Endothelial cell of umbilical vein (primary cell): ENCODE measurements around the gene SRSF6.

ENCODE experiments used
- GATA2 ChIP-seq: IDR thresholded peaks from 2 replicates; pipeline ENCODE4 v1.7.0; 2011; ENCODE audit warnings: low read depth, mild to moderate bottlenecking, moderate library complexity, mixed read lengths, low read length; ENCODE audit not compliant: insufficient read length, insufficient read depth
- TF ChIP-seq, protein P1 (sequence below), 2 donors: IDR thresholded peaks; 1 replicate in 1 of 2; 2 replicates in 1 of 2; pipeline ENCODE4 v1.5.1; 2011; ENCODE audit warnings: low read length in 2 of 2, mild to moderate bottlenecking in 2 of 2, moderate library complexity in 2 of 2, control low read depth in 1 of 2, inconsistent platforms in 1 of 2, low read depth in 1 of 2; ENCODE audit not compliant: insufficient read depth in 1 of 2; ENCODE audit errors: extremely low read depth in 1 of 2

DNA sequence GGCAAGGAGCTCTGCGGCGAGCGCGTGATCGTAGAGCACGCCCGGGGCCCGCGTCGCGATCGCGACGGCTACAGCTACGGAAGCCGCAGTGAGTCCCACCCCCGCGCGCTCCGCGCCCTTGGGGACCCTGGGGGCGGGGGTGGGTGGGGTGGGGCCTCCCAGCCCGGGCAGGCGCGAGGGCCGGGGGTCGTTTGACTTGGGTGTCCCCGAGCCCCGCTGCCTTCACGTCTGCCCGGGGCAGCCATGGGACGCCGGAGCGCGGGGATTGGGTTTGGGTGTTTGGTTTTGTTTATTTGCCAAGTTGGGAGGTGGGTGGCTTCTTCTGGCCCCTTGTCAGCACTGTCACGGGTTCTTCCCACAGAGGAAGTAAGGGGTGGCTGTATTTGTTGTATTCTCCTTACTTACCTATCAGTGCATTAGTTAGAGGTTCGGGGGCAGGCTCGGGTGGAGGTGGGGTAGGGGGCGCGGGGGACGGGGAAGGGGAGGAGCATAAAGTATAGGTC, 777 bp downstream of the SRSF6 start:
- TF ChIP-seq, protein P1, sequence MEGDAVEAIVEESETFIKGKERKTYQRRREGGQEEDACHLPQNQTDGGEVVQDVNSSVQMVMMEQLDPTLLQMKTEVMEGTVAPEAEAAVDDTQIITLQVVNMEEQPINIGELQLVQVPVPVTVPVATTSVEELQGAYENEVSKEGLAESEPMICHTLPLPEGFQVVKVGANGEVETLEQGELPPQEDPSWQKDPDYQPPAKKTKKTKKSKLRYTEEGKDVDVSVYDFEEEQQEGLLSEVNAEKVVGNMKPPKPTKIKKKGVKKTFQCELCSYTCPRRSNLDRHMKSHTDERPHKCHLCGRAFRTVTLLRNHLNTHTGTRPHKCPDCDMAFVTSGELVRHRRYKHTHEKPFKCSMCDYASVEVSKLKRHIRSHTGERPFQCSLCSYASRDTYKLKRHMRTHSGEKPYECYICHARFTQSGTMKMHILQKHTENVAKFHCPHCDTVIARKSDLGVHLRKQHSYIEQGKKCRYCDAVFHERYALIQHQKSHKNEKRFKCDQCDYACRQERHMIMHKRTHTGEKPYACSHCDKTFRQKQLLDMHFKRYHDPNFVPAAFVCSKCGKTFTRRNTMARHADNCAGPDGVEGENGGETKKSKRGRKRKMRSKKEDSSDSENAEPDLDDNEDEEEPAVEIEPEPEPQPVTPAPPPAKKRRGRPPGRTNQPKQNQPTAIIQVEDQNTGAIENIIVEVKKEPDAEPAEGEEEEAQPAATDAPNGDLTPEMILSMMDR (IDR thresholded peaks at IDR 0.05; ENCODE audit: extremely low read depth in 1 of 2, insufficient read depth in 1 of 2, low read depth in 1 of 2, low read length in 2 of 2): no peak
- no peak for TF ChIP-seq GATA2
